Fibroblast of skin of left quadriceps (primary cell): ENCODE data around the gene DHRS11.
A peak's percentile ranks its signal among the peaks of the same experiment; 100 is the strongest.

Experiments
- DNase-seq, 2 experiments: peaks; one replicate each; pipeline ENCODE4 v3.0.0-alpha.2; 2013; ENCODE audit warnings: low read depth in 2 of 2

DHRS11 gene, protein sequence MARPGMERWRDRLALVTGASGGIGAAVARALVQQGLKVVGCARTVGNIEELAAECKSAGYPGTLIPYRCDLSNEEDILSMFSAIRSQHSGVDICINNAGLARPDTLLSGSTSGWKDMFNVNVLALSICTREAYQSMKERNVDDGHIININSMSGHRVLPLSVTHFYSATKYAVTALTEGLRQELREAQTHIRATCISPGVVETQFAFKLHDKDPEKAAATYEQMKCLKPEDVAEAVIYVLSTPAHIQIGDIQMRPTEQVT

DNA sequence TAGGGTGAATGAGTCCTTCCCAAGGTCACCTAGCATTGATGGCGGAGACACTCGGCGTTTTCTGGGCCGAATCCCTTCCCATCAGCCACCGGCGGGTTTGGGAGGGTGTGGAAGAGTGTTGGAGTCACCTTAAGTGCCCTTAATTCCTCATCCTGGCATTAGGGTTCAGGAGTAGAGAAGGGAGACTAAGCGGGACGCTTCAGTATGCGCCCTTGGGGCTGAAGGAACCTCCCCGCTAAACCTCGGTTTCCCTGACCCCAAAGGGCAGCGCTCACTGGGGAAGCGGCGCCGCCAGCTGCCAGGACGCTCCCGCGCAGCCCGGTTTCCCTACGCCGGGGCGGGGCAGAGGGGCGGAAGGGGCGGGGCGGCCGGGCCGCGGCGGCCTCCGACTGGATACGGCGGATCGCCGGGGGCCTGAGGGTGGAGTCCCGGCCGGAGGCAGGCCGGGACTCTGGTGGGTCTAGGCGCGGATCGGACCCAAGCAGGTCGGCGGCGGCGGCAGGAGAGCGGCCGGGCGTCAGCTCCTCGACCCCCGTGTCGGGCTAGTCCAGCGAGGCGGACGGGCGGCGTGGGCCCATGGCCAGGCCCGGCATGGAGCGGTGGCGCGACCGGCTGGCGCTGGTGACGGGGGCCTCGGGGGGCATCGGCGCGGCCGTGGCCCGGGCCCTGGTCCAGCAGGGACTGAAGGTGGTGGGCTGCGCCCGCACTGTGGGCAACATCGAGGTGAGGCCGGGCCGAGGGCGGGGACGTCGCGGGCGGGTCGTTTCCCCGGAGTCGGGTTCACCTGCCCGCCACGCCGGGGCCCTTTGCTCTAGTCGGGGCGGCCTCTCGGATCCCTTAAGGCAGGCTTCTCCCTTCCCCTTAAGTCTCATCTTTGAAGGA lies at the start of gene DHRS11:
Gene DHRS11, plus strand, starts transcription at position 446 of the 882 bp plus-strand sequence. Its CDS starts 131 bp downstream, at position 577.
- DNase-seq: peak; percentile 27 to 32

GRCh38 chr17:36542755-36543154 lies 48.9 kb upstream of the DHRS11 start:
- no peak for DNase-seq

DNA sequence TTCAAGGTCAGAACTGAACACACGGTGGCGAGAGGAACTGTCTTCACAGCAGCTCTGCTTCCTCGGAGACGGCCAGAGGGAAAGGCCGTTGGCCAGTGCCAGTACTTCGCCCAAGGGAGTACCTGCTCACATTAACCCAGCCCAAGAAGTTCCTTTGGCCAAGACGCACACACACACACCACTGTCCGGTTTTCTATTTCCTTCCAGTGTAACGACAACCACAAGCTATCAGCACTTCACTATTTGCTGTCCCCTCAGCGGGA lies 47.7 kb upstream of the DHRS11 start:
- peak in 1 of 2 experiments; percentile 4 for DNase-seq

GRCh38 chr17:36544307-36545076 lies 47.2 kb upstream of the DHRS11 start, which contains the start of gene GGNBP2:
GGNBP2 (plus strand) TSS chr17:36544919; CDS start chr17:36545725, 806 bp downstream.
- DNase-seq: peak; percentile 87 to 88

GRCh38 chr17:36545077-36545464 lies 46.6 kb upstream of the DHRS11 start:
- DNase-seq: no peak

DNA sequence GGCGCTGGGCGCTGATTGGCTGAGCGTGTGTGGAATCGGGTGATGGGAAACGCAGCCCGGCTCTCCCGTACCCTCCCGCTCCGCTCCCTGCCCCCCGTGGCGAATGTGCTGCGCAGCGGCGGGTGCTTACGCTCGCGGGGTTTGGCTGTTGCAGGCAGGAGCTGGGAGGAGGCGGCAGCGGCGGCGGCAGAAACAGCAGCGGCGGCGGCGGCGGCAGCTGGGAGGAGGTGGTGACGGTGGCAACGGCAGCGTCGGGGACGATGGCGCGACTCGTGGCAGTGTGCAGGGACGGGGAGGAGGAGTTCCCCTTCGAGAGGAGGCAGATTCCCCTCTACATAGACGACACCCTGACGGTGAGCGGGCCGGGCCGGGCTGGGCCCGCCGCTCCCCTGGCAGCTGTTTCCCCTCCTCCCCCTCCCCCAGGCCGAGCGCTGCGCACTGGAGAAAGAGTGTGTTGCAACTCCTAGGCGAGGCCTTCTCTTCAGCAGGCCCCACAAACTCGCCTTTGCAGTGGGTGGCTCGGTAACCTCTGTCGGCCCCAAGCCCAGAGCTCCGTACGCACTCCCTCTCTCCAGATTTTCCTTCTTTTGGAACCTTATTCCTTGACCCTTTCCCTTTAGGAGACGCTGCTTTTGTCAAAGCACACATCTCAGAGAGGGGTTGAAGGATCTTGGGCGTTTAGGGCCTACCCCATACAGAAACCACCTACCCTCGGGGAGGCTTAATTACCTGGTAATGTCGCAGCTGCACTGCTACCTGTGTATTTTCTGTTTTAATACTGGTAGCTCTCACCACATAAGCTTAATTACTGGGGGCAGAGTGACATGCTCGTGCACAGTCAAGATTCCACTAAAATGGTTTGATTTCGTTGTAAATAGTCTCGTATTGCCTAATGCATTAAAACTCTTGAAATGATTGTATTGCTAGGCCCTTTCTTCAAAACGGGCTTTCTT lies 45.9 kb upstream of the DHRS11 start:
- peak; percentile 96 to 97 for DNase-seq

GRCh38 chr17:36546418-36547093 lies 45.1 kb upstream of the DHRS11 start:
- no peak for DNase-seq

DNA sequence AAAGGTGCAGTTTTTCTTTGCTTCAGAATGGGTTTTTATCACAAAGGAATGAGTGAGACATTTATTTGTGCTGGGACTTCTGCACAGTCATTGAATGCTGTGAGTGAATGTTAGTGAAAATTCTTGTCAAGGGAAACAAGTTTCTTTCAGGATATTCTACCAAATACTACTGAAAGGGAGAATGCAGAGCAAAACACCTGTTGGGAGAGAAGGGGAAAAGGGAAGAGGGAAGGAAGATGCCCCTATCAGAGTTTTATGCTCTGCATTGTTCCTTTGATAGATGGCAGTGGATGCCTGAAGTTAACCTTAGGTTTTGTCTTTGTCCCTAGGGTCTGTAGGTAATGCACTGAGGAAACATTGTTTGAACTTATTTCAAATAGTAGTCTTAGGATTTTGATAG lies 43.9 kb upstream of the DHRS11 start:
- DNase-seq: no peak

GRCh38 chr17:36550491-36551417 lies 40.9 kb upstream of the DHRS11 start:
- no peak for DNase-seq

- no peak for DNase-seq
These were observed 38.2 kb upstream of the DHRS11 start for GRCh38 chr17:36553459-36553858.

DNA sequence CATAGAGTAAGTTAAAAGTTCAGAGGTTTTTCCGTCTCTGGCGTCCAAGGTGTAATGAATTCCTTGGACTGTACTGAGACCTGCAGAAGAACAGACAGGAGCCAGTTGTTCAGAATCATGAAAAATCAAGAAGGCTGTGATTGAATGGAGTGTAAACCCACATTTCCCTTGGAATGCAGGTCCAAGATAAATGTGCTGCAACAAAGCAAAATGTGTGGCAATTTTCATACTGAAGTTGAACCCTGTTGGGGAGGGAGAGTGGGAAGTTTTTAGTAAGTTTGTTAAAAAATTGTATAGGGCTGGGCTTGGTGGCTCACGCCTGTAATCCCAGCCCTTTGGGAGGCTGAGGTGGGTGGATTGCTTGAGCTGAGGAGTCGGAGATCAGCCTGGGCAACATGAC lies 25.6 kb upstream of the DHRS11 start:
- no peak for DNase-seq

DNA sequence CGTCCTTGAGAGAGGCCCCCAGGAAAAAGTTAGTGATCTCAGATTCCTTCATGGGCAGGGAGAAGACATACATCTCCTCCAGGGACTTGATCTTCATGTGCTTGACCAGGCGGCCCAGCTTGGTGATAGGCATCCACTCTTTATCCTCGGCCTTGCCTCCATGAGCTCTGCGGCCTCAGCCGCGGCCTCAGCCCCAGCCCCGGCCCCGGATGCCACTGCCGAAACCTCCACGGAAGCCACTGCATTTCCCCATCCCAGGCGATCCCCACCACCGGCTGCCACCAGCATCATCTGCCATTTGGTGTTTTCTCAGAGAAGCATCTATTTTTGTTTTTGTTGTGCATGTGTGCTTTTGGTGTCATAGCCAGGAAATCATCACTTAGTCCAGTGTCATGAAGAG lies 16.7 kb upstream of the DHRS11 start:
- DNase-seq: no peak

- DNase-seq: no peak
These were observed 14.9 kb upstream of the DHRS11 start for GRCh38 chr17:36576793-36577192.

DNA sequence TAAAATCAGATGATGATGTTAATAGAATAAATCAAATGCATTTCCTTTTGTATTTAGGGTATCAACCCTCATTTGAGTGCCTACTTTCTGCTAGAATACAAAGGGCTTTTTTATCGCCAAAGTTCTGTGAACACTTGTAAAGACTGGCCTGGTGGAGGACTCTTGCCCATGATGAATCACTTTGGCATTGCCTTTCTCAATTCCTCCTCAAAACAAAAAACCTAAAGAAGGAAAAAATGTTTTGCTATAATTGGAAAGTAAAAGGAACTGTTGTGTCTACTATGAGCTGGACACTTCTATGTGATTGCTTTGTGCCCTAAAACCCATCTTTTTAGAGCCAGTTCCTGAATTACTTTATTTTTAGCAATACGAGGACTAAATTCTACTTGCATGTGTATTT lies 13.0 kb upstream of the DHRS11 start:
- DNase-seq: no peak

GRCh38 chr17:36583787-36584186 lies 7.9 kb upstream of the DHRS11 start:
- no peak for DNase-seq

- DNase-seq: no peak
These were observed 5.5 kb upstream of the DHRS11 start for GRCh38 chr17:36586138-36586537.

GRCh38 chr17:36590082-36590481 lies 1.6 kb upstream of the DHRS11 start:
- DNase-seq: no peak

GRCh38 chr17:36592316-36592715 lies 637 bp downstream of the DHRS11 start:
- DNase-seq: no peak

GRCh38 chr17:36592716-36593321 lies 1.1 kb downstream of the DHRS11 start:
- no peak for DNase-seq
